DND-41 (cell line): ENCODE measurements around the gene EML6.

Source experiments
- CTCF ChIP-seq: IDR thresholded peaks from 2 replicates; pipeline ENCODE4 v1.5.1; 2012; ENCODE audit warnings: borderline replicate concordance, low read length, moderate library complexity, mild to moderate bottlenecking; ENCODE audit not compliant: poor library complexity, severe bottlenecking; ENCODE audit errors: extremely low read depth
- EZH2 ChIP-seq: IDR thresholded peaks from 3 replicates; pipeline ENCODE4 v1.6.1; 2012; ENCODE audit warnings: borderline replicate concordance, low read depth, mild to moderate bottlenecking, moderate library complexity, low read length, inconsistent platforms; ENCODE audit not compliant: severe bottlenecking

GRCh38 chr2:54901224-54901986, 177.9 kb downstream of the EML6 start:
- TF ChIP-seq CTCF (no peak), EZH2 (no peak)
